ENCODE data around the gene ST8SIA2. TPM values are rescaled to one million over a fixed set of nuclear protein-coding genes. Genes with fewer than 3 reads are reported as not detected.

Gene ST8SIA2
- total RNA-seq (2012; rRNA removed): 3.5 TPM in 1 of 2 replicates, not detected in the other

- Histone ChIP-seq H3K4me3 (ENCODE audit: low read length) (peak within 1 kb of the TSS; percentile 70), H3K9ac (ENCODE audit: low read depth, low read length) (peak within 1 kb of the TSS; percentile 64)
Measured at GRCh38 chr15:92393071-92393979, at the start of gene ST8SIA2. Gene ST8SIA2, plus strand, starts transcription at chr15:92393881. Its CDS starts 184 bp downstream, at chr15:92394065.

GRCh38 chr15:92343924-92344643, 49.6 kb upstream of the ST8SIA2 start:
- Histone ChIP-seq H3K9me3 (replicated peaks; ENCODE audit: low read length) (no peaks in the 10 kb centered on the region), H3K4me2 (ENCODE audit: low read length) (no peak overlapping the region), H3K9ac (ENCODE audit: low read depth, low read length) (no peak overlapping the region), H3K4me3 (ENCODE audit: low read length) (no peak overlapping the region), H3K36me3 (ENCODE audit: insufficient read depth, low read length) (no peaks in the 10 kb centered on the region), H3K27me3 (ENCODE audit: control insufficient read depth, insufficient read depth, low read length) (peaks cover 33% of the 10 kb centered on the region), H3K4me1 (ENCODE audit: control insufficient read depth, insufficient read depth, low read length) (no peaks in the 10 kb centered on the region)

More at GRCh38 chr15:92393071-92393979, at the start of gene ST8SIA2:
- peaks cover 25% of the 10 kb centered on the region for H3K27me3 ChIP-seq (ENCODE audit: control insufficient read depth, insufficient read depth, low read length)
- no peaks in the 10 kb centered on the region for H3K9me3 ChIP-seq (replicated peaks; ENCODE audit: low read length)
- H3K4me1 ChIP-seq (ENCODE audit: control insufficient read depth, insufficient read depth, low read length): no peaks in the 10 kb centered on the region
- H3K36me3 ChIP-seq (ENCODE audit: insufficient read depth, low read length): no peaks in the 10 kb centered on the region
- peak within 1 kb of the TSS; percentile 79 for H3K4me2 ChIP-seq (ENCODE audit: low read length)

GRCh38 chr15:92346063-92346462, 47.6 kb upstream of the ST8SIA2 start:
- H3K9me3 ChIP-seq (replicated peaks; ENCODE audit: low read length): no peaks in the 10 kb centered on the region
- H3K4me3 ChIP-seq (ENCODE audit: low read length): no peak overlapping the region
- H3K4me2 ChIP-seq (ENCODE audit: low read length): no peak overlapping the region
- no peaks in the 10 kb centered on the region for H3K36me3 ChIP-seq (ENCODE audit: insufficient read depth, low read length)
- H3K9ac ChIP-seq (ENCODE audit: low read depth, low read length): no peak overlapping the region
- H3K27me3 ChIP-seq (ENCODE audit: control insufficient read depth, insufficient read depth, low read length): peaks cover 33% of the 10 kb centered on the region
- no peaks in the 10 kb centered on the region for H3K4me1 ChIP-seq (ENCODE audit: control insufficient read depth, insufficient read depth, low read length)

DNA sequence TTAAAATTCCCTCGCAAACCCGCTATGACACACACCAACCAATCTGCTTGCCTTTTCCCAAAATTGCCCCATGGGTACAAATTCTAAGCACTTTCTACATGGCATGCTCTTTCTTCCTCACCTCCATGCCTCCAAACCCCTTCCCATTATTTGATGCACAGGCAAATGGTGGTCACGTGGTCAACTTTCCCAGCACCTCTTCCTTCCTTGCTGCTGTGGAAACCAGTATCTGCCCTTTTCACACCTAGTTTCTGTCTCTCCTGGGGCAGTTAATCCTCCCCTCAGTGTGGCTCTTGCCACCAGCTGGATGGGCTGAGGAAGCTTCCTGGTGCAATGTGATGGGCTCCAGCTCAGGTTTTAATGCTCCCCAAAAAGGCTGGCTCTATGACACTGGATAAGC, 38.4 kb upstream of the ST8SIA2 start:
- no peaks in the 10 kb centered on the region for H3K36me3 ChIP-seq (ENCODE audit: insufficient read depth, low read length)
- no peaks in the 10 kb centered on the region for H3K9me3 ChIP-seq (replicated peaks; ENCODE audit: low read length)
- no peaks in the 10 kb centered on the region for H3K27me3 ChIP-seq (ENCODE audit: control insufficient read depth, insufficient read depth, low read length)
- no peaks in the 10 kb centered on the region for H3K4me1 ChIP-seq (ENCODE audit: control insufficient read depth, insufficient read depth, low read length)
- H3K9ac ChIP-seq (ENCODE audit: low read depth, low read length): no peak overlapping the region
- no peak overlapping the region for H3K4me3 ChIP-seq (ENCODE audit: low read length)
- no peak overlapping the region for H3K4me2 ChIP-seq (ENCODE audit: low read length)

DNA sequence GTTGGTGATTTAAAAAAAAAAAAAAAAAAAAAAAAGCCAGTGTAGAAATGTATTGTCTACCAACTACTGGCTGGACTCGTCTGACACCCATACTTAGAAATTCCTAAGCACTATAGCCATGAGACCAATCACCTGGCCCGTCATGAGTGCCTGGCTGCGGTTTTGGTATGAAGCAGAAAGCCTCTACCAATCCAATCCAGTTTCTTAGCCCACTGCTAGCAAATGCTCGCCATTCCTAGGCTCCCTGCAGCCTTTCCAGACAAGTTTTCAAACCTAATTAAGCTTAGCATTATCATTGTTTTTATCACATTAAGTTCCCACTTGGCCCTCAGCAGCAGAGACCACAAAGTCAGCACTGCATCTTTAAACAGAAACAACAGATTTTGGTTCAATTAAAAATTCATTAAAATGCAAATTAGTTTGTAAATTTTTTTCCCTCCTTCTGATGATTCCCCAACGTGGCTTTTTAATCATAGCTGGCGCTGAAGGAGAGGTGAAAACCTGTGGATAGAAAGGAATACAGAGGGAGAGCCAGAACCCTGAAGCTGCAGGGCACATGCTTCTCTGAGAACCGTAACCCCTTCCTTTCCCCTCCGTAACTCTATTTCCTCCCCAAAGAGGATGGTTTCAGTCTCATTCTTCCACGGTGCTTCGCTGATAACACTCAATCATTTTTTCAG, 32.2 kb upstream of the ST8SIA2 start:
- no peaks in the 10 kb centered on the region for H3K4me1 ChIP-seq (ENCODE audit: control insufficient read depth, insufficient read depth, low read length)
- H3K9ac ChIP-seq (ENCODE audit: low read depth, low read length): no peak overlapping the region
- H3K9me3 ChIP-seq (replicated peaks; ENCODE audit: low read length): no peaks in the 10 kb centered on the region
- H3K27me3 ChIP-seq (ENCODE audit: control insufficient read depth, insufficient read depth, low read length): peaks cover 5% of the 10 kb centered on the region
- no peak overlapping the region for H3K4me3 ChIP-seq (ENCODE audit: low read length)
- H3K4me2 ChIP-seq (ENCODE audit: low read length): no peak overlapping the region
- H3K36me3 ChIP-seq (ENCODE audit: insufficient read depth, low read length): no peaks in the 10 kb centered on the region

DNA sequence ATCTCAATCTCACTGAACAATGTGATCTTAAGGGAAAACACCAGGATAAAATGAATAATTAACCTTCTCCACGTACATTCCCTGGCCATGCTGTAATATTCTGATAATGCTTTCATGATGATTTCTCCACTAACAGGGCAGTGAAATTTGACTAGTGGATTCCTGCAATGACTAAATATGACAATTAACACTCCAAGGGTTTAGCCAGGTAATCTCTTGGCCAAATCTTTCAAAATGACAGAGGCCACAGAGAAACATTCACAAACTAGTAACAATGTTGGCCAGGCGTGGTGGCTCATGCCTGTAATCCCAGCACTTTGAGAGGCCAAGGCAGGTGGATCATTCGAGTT, 31.7 kb upstream of the ST8SIA2 start:
- Histone ChIP-seq H3K4me3 (ENCODE audit: low read length) (no peak overlapping the region), H3K9ac (ENCODE audit: low read depth, low read length) (no peak overlapping the region), H3K36me3 (ENCODE audit: insufficient read depth, low read length) (no peaks in the 10 kb centered on the region), H3K27me3 (ENCODE audit: control insufficient read depth, insufficient read depth, low read length) (peaks cover 5% of the 10 kb centered on the region), H3K4me2 (ENCODE audit: low read length) (no peak overlapping the region), H3K9me3 (replicated peaks; ENCODE audit: low read length) (no peaks in the 10 kb centered on the region), H3K4me1 (ENCODE audit: control insufficient read depth, insufficient read depth, low read length) (no peaks in the 10 kb centered on the region)

- no peak overlapping the region for H3K4me3 ChIP-seq (ENCODE audit: low read length)
- no peak overlapping the region for H3K9ac ChIP-seq (ENCODE audit: low read depth, low read length)
- H3K9me3 ChIP-seq (replicated peaks; ENCODE audit: low read length): no peaks in the 10 kb centered on the region
- no peaks in the 10 kb centered on the region for H3K36me3 ChIP-seq (ENCODE audit: insufficient read depth, low read length)
- H3K27me3 ChIP-seq (ENCODE audit: control insufficient read depth, insufficient read depth, low read length): peaks cover 5% of the 10 kb centered on the region
- no peak overlapping the region for H3K4me2 ChIP-seq (ENCODE audit: low read length)
- no peaks in the 10 kb centered on the region for H3K4me1 ChIP-seq (ENCODE audit: control insufficient read depth, insufficient read depth, low read length)
Measured at GRCh38 chr15:92365084-92365483, 28.6 kb upstream of the ST8SIA2 start.

DNA sequence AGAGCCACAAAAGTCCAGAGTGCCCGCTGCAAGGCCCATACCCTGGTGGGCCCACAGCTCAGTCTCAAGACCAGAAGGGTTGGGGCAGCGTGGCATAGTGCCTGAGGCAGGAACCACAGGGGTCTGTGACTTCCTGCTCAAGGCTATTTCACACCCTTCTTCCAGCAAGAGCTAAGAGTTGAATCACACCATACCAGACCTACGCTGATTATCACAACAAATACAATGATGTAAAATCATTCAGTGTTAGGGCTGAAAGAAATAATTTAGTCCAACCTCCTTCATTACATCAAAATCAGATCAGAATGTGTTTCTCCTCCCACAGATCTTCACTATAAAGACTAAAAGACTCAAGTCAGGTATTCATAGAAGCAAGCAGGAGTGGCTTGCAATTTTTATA, 27.8 kb upstream of the ST8SIA2 start:
- Histone ChIP-seq H3K4me3 (ENCODE audit: low read length) (no peak overlapping the region), H3K36me3 (ENCODE audit: insufficient read depth, low read length) (no peaks in the 10 kb centered on the region), H3K4me2 (ENCODE audit: low read length) (no peak overlapping the region), H3K27me3 (ENCODE audit: control insufficient read depth, insufficient read depth, low read length) (peaks cover 5% of the 10 kb centered on the region), H3K9ac (ENCODE audit: low read depth, low read length) (no peak overlapping the region), H3K9me3 (replicated peaks; ENCODE audit: low read length) (no peaks in the 10 kb centered on the region), H3K4me1 (ENCODE audit: control insufficient read depth, insufficient read depth, low read length) (no peaks in the 10 kb centered on the region)

- Histone ChIP-seq H3K4me3 (ENCODE audit: low read length) (no peak overlapping the region), H3K4me2 (ENCODE audit: low read length) (no peak overlapping the region), H3K36me3 (ENCODE audit: insufficient read depth, low read length) (no peaks in the 10 kb centered on the region), H3K27me3 (ENCODE audit: control insufficient read depth, insufficient read depth, low read length) (peaks cover 5% of the 10 kb centered on the region), H3K9me3 (replicated peaks; ENCODE audit: low read length) (no peaks in the 10 kb centered on the region), H3K4me1 (ENCODE audit: control insufficient read depth, insufficient read depth, low read length) (no peaks in the 10 kb centered on the region), H3K9ac (ENCODE audit: low read depth, low read length) (no peak overlapping the region)
Measured at GRCh38 chr15:92366381-92366780, 27.3 kb upstream of the ST8SIA2 start.

- no peaks in the 10 kb centered on the region for H3K9me3 ChIP-seq (replicated peaks; ENCODE audit: low read length)
- no peak overlapping the region for H3K4me2 ChIP-seq (ENCODE audit: low read length)
- H3K9ac ChIP-seq (ENCODE audit: low read depth, low read length): no peak overlapping the region
- no peaks in the 10 kb centered on the region for H3K27me3 ChIP-seq (ENCODE audit: control insufficient read depth, insufficient read depth, low read length)
- H3K4me1 ChIP-seq (ENCODE audit: control insufficient read depth, insufficient read depth, low read length): peaks cover 6% of the 10 kb centered on the region
- no peak overlapping the region for H3K4me3 ChIP-seq (ENCODE audit: low read length)
- no peaks in the 10 kb centered on the region for H3K36me3 ChIP-seq (ENCODE audit: insufficient read depth, low read length)
Measured at GRCh38 chr15:92375057-92375456, 18.6 kb upstream of the ST8SIA2 start.

GRCh38 chr15:92376109-92376508, 17.6 kb upstream of the ST8SIA2 start:
- no peaks in the 10 kb centered on the region for H3K36me3 ChIP-seq (ENCODE audit: insufficient read depth, low read length)
- no peak overlapping the region for H3K4me3 ChIP-seq (ENCODE audit: low read length)
- H3K4me2 ChIP-seq (ENCODE audit: low read length): no peak overlapping the region
- H3K9ac ChIP-seq (ENCODE audit: low read depth, low read length): no peak overlapping the region
- H3K9me3 ChIP-seq (replicated peaks; ENCODE audit: low read length): no peaks in the 10 kb centered on the region
- peaks cover 6% of the 10 kb centered on the region for H3K4me1 ChIP-seq (ENCODE audit: control insufficient read depth, insufficient read depth, low read length)
- H3K27me3 ChIP-seq (ENCODE audit: control insufficient read depth, insufficient read depth, low read length): no peaks in the 10 kb centered on the region
